Natural killer cell (primary cell): ENCODE measurements around the gene NEDD4L. TPM values are rescaled to one million over a fixed set of nuclear protein-coding genes. Genes with fewer than 3 reads are reported as not detected.
A peak's percentile ranks its signal among the peaks of the same experiment; 100 is the strongest.

ENCODE experiments used
- ATAC-seq, 3 donors: fragments of 150-1000 bp in 2 of 3; fragments of 200-7000 bp in 1 of 3; cut with Tn5 transposase; 1 replicate in 1 of 3; 2 replicates in 2 of 3; pipeline ENCODE4 v1.10.0; 2021; ENCODE audit warnings: mild to moderate bottlenecking in 2 of 3, moderate library complexity in 2 of 3
- DNase-seq, 2 donors: peaks; one replicate each; pipeline versions ENCODE4 v3.0.0 to v3.0.0-alpha.2; 2013 to 2021; ENCODE audit warnings: mixed read lengths in 1 of 2
- H3K27ac ChIP-seq: one replicate; pipeline ENCODE4 v1.5.1; 2013; ENCODE audit warnings: mild to moderate bottlenecking, low read length
- H3K27me3 ChIP-seq: one replicate; pipeline ENCODE4 v1.6.1; 2013; ENCODE audit warnings: low read length; ENCODE audit not compliant: control insufficient read depth, insufficient read depth
- H3K36me3 ChIP-seq: one replicate; pipeline ENCODE4 v1.6.1; 2013; ENCODE audit warnings: low read length; ENCODE audit not compliant: control insufficient read depth, insufficient read depth
- H3K4me1 ChIP-seq: one replicate; pipeline ENCODE4 v1.6.1; 2013; ENCODE audit warnings: low read length; ENCODE audit not compliant: control insufficient read depth, insufficient read depth
- H3K4me3 ChIP-seq: one replicate; pipeline ENCODE4 v1.5.1; 2013; ENCODE audit warnings: low read length
- H3K9me3 ChIP-seq: one replicate; pipeline ENCODE4 v1.6.1; 2013; ENCODE audit warnings: low read length; ENCODE audit not compliant: control insufficient read depth, insufficient read depth
- H3K27ac Mint-ChIP-seq, 2 donors: one replicate each; pipeline ENCODE4 v1.8.0; 2022; ENCODE audit warnings: mild to moderate bottlenecking in 2 of 2, mixed read lengths in 2 of 2, moderate library complexity in 1 of 2
- H3K27me3 Mint-ChIP-seq, 2 donors: one replicate each; pipeline ENCODE4 v1.8.0; 2022; ENCODE audit warnings: low read depth in 2 of 2, mixed read lengths in 2 of 2
- H3K36me3 Mint-ChIP-seq: one replicate; pipeline ENCODE4 v1.8.0; 2022; ENCODE audit warnings: mixed read lengths
- H3K4me1 Mint-ChIP-seq, 2 donors: one replicate each; pipeline ENCODE4 v1.8.0; 2022; ENCODE audit warnings: mixed read lengths in 2 of 2
- H3K4me3 Mint-ChIP-seq: one replicate; pipeline ENCODE4 v1.8.0; 2022; ENCODE audit warnings: mild to moderate bottlenecking, moderate library complexity, mixed read lengths
- H3K9me3 Mint-ChIP-seq, 2 donors: one replicate each; pipeline ENCODE4 v1.8.0; 2022; ENCODE audit warnings: mixed read lengths in 2 of 2
- WGBS: methylation state at CpG from one replicate; pipeline ENCODE4 v1.1.7; 2013; ENCODE audit warnings: missing lambda C conversion rate; ENCODE audit not compliant: insufficient coverage; 5-methylcytosine and 5-hydroxymethylcytosine counted together
- intact Hi-C: fragments of 100-400 bp; cut with micrococcal nuclease; formaldehyde crosslinking; loops from one replicate; pipeline ENCODE4 v1.14.2; 2022
- total RNA-seq, 4 donors: library from RNA; stranded (reverse); fragments of 120-200 nt in 1 of 4; gene quantifications; one replicate each; pipeline versions ENCODE4 v1.2.3 to v1.2.4, GENCODE V29; 2013 to 2022
- TF ChIP-seq, protein P1 (sequence below): fragments of 200-600 bp; IDR thresholded peaks from one replicate; pipeline ENCODE4 v1.8.0; 2022; ENCODE audit warnings: antibody characterized with exemption

NEDD4L gene
- total RNA-seq, 3 donors from 2014 or later (not counting 1 experiment from before 2014, with no cell fraction given), result 3.4 to 15.3 (median 14.3) TPM

DNA sequence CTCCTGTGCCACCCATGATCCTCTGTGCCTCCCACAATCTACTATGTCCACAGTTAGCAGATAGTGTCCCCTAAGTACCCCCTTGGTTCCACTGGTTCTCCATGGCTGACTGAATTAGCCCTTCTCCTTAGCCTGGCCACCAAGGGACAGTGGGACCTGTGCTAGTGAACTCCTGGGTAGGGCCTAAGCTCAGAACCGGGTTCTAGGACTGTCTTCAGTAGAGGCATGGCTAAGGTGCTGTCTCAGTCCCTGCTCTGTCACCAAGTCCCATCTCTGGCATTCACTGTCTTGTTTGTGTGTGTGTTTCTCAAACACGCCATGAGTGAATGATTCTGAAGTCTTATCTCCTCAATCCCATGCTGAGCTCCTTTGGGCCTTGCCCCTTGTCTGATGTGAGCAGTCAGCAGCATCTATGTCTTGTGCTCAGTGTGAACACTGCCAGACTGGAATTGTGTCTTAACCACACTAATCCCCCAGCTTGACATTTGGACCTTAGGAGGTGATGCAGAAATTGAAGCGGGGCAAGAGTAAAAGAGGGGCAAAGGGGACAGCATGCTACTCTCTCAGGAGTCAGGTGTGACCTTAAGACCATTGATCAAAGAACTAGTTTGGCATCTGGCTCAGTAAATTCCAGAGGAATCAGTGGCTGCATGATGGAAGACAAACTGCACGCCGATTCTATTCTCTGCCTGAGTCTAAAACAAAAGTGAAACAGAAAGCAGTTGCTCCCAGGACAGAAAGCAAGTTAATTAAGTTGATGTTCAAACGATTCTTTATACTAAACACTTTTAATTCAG is 394.3 kb downstream of the NEDD4L start:
- intact Hi-C loops, result no loop called here
- Histone ChIP-seq H3K36me3 (no peaks in the 10 kb centered on the region), H3K27me3 (no peaks in the 10 kb centered on the region), H3K9me3 (no peaks in the 10 kb centered on the region), H3K4me3 (no peak overlapping the region), H3K27ac (no peak overlapping the region), H3K4me1 (peaks cover 9% of the 10 kb centered on the region)
- no peaks in the 10 kb centered on the region for H3K27me3 Mint-ChIP-seq
- DNase-seq (peak in 1 of 2 donors; percentile 45), ATAC-seq (peak; percentile 58 to 75 (median 70))
- H3K4me3 Mint-ChIP-seq, result peak overlapping the region; percentile 88
- WGBS, result 54% methylated on average over 5 of the region's 6 CpGs
- H3K27ac Mint-ChIP-seq, result peak overlapping the region; percentile 65 to 87
- peaks cover 14 to 15% of the 10 kb centered on the region in 2 donors for H3K4me1 Mint-ChIP-seq
- H3K36me3 Mint-ChIP-seq, result no peaks in the 10 kb centered on the region
- TF ChIP-seq, protein P1, sequence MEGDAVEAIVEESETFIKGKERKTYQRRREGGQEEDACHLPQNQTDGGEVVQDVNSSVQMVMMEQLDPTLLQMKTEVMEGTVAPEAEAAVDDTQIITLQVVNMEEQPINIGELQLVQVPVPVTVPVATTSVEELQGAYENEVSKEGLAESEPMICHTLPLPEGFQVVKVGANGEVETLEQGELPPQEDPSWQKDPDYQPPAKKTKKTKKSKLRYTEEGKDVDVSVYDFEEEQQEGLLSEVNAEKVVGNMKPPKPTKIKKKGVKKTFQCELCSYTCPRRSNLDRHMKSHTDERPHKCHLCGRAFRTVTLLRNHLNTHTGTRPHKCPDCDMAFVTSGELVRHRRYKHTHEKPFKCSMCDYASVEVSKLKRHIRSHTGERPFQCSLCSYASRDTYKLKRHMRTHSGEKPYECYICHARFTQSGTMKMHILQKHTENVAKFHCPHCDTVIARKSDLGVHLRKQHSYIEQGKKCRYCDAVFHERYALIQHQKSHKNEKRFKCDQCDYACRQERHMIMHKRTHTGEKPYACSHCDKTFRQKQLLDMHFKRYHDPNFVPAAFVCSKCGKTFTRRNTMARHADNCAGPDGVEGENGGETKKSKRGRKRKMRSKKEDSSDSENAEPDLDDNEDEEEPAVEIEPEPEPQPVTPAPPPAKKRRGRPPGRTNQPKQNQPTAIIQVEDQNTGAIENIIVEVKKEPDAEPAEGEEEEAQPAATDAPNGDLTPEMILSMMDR, result no peak
- no peaks in the 10 kb centered on the region for H3K9me3 Mint-ChIP-seq

DNA sequence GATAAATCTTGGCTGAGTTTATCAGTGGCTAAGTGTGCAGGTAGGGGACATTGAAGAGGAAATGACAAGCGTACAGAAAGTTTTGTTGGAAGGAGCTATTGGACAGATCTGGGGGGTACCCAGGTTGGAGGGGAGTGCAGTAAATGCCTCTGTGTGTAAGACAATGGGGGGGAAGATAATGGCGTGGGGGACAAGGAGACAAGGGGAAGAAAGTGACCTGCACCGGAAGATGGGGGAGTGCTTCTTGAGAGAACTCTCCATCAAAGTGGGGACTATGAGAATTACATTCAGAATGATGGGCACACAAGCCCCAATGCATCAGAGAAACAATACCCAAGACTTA is 394.9 kb downstream of the NEDD4L start:
- peak overlapping the region; percentile 65 to 87 for H3K27ac Mint-ChIP-seq
- peak; percentile 48 to 72 (median 72) for ATAC-seq
- WGBS, result 33% methylated on average over 3 of the region's 3 CpGs
- peaks cover 9% of the 10 kb centered on the region for H3K4me1 ChIP-seq
- intact Hi-C loops, result no loop called here
- H3K4me3 Mint-ChIP-seq, result peak overlapping the region; percentile 88
- H3K4me3 ChIP-seq, result no peak overlapping the region
- H3K9me3 Mint-ChIP-seq, result no peaks in the 10 kb centered on the region
- no peaks in the 10 kb centered on the region for H3K9me3 ChIP-seq
- no peaks in the 10 kb centered on the region for H3K36me3 ChIP-seq
- H3K36me3 Mint-ChIP-seq, result no peaks in the 10 kb centered on the region
- TF ChIP-seq, protein P1, result no peak
- H3K27me3 Mint-ChIP-seq, result no peaks in the 10 kb centered on the region
- DNase-seq, result no peak
- H3K4me1 Mint-ChIP-seq, result peaks cover 14 to 15% of the 10 kb centered on the region in 2 donors
- H3K27ac ChIP-seq, result no peak overlapping the region
- H3K27me3 ChIP-seq, result no peaks in the 10 kb centered on the region

DNA sequence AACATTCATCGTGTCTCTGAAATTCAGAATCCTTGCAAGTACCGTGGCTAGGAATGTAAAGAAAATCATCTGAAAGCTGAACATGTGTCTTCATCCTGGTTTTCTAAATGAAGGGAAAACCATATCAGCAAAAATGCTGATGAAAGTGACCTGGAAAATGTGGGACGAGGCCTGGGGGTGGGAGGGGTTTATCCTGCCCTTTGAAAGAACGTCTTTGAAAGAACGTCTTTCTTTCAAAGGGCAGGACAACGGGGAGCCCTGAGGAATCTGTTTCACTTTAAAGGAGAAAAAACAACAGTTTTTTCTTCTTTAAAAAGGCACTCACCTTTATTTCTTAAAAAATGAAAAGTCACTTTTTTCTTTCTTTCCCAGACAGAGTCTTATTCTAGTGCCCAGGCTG is 399.6 kb downstream of the NEDD4L start:
- peaks cover 6 to 7% of the 10 kb centered on the region in 2 donors for H3K4me1 Mint-ChIP-seq
- H3K36me3 Mint-ChIP-seq, result no peaks in the 10 kb centered on the region
- Histone ChIP-seq H3K9me3 (no peaks in the 10 kb centered on the region), H3K4me3 (no peak overlapping the region), H3K27me3 (no peaks in the 10 kb centered on the region), H3K4me1 (peaks cover 3% of the 10 kb centered on the region), H3K36me3 (no peaks in the 10 kb centered on the region), H3K27ac (no peak overlapping the region)
- H3K27me3 Mint-ChIP-seq, result peaks cover 0 to 5% of the 10 kb centered on the region in 2 donors
- intact Hi-C loops, result no loop called here
- H3K4me3 Mint-ChIP-seq, result no peak overlapping the region
- H3K27ac Mint-ChIP-seq, result no peak overlapping the region
- ATAC-seq, result no peak
- H3K9me3 Mint-ChIP-seq, result no peaks in the 10 kb centered on the region
- TF ChIP-seq, protein P1, result no peak
- DNase-seq, result no peak
- 83% methylated on average over 6 of the region's 6 CpGs for WGBS
